HT1080 (cell line): ENCODE data around the gene URI1. TPM values are rescaled to one million over a fixed set of nuclear protein-coding genes. Genes with fewer than 3 reads are reported as not detected.

ENCODE experiments used
- DNase-seq: peaks from one replicate; pipeline ENCODE4 v3.0.0-alpha.2; 2015; ENCODE audit warnings: low read depth
- total RNA-seq: library from RNA; depleted of rRNA; stranded (reverse); fragments of >200 nt; shearing (Covaris generic); gene quantifications from 2 replicates; pipeline ENCODE4 v1.2.3, GENCODE V29; 2014

The URI1 gene
- total RNA-seq, 1 experiment from 2014 or later, result 54.3 TPM

DNA sequence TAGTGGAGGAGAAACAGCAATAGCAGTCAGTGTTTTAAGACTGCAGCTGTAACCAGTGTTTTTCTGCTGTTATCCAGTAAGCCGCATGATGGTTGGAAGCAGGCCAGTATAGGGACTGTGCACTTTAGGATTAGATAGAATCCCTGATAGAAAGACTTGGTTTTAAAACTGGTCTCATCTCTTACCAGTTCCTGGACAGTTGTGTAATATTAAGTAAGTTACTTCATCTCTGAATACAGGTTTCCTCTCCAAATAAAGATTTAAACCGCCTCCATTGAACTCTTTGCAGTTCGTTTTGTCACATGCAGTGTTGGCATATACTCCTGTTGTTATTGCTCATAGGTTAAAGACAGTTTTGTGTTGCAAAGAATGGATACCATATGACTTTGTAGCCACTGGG lies 25.6 kb downstream of the URI1 start:
- no peak for DNase-seq

DNA sequence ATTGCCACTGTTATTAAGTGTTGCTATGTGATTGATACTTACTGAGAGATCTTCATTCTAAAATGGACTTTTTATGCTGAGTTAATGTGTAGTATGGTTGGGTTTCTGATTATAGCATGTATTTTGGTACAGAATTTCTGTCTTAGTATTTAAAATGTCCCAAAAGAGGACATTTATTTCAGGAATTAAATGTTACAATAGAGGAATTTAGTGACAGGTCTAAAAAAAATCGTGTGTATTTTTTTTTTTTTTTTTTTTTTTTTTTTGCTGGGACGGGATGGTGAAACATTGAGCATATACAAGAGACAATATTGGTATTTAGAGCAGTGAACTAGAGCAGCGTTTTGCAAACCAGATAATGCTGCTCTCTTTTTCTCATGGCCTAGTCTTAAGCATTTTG lies 27.9 kb downstream of the URI1 start:
- DNase-seq, result no peak

DNA sequence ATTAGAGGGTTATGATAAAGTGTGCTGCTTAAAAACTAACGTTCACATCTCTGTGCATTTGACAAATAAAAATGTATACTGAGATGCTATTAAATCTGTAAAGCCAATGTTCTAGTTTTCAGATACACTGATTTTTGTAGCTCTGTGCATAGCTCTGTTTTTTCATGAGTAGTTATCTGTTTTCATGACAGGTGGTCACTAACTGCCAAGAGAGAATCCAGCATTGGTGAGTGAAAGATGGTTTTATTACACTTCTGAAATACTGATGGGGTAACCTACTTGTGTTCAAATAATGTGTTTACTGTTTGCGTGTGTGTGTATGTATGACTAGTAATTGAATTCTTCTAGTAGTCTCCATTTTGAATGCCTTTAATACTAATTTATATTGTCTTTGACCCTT lies 29.0 kb downstream of the URI1 start:
- DNase-seq, result no peak

DNA sequence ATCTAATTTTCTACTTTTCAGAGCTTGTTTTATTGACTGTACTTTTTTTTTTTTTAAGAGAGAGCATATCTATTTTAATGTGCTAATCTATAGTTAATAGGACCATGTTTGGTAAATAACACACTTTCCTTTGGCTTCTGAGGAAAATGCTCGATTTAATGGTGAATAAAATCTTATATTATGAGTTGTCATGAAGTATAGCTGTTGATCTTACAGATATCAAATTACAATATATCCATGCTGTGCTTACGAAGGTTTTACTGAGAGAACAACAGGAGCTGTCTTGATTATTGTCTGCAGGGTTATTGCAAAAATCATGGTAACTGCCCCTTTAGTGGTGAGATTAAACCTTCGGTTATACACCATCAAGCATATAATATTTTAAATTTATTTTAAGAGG lies 29.6 kb downstream of the URI1 start:
- no peak for DNase-seq

DNA sequence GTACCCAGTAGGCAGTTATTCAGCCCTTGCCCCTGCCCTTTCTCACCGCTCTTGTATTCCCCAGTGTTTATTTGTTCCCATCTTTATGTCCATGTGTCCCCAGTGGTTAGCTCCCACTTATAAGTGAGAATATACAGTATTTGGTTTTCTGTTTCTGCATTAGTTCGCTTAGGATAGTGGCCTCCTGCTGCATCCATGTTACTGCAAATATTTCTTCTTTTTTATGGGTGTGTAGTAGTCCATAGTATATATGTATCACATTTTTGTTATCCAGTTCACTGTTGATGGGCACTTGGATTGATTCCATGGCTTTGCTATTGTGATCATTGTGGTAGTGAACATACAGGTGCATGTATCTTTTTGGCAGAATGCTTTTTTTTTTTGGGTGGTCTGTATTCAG lies 32.7 kb downstream of the URI1 start:
- DNase-seq, result no peak

DNA sequence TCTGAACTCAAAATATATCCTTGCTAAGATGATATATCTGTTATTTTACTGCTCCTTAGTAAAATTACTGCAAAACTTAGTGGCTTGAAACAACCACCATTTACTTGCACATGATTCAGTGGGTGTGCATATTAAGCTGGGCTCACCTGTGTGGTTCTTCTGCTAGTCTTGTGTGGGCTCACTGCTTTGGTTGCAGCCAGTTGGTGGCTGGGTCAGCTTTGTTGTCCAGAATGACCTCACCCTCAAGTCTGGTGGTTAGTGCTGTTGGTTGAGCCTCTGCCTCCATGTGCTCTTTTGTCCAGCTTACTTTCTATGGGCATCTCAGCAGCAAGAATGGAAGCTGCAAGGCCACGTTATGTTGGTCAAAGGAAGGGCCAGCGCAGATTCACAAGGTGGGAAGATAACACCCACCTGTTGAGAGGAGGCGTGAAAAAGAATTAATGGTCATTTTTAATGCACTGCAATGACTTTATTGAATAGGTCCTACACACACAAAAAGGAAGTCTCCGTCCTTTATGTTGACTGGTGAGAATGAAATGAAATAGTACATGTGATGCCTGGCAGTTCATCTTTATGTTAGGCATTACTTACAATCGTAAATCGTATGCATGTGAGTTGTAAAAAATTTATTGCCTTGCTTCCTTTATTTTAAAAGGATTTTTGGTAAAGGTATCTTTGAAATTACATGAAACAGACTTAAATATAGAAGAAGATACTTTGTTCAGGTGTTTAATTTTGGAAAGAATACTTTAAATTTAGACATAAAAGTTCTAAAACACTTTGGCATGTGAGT lies 34.3 kb downstream of the URI1 start:
- DNase-seq, result no peak

DNA sequence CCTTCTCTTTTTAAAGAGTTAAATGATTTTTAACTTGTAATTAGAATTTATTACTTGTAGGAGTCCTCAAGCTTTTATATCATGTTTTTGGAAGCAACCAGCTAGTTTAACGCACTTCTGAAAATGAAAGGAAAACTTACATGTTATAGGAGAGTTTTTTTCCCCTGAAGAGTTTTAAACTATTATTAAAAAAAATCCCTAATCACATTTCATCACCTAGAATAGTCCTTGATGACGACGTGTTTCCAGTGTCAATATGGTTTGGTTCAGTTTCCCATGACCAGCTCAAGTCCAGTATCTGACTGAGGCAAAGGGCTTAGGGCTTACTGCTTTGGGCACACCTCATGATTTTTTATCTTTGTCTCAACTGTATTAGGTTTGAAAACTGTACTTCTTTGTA lies 36.0 kb downstream of the URI1 start:
- no peak for DNase-seq

DNA sequence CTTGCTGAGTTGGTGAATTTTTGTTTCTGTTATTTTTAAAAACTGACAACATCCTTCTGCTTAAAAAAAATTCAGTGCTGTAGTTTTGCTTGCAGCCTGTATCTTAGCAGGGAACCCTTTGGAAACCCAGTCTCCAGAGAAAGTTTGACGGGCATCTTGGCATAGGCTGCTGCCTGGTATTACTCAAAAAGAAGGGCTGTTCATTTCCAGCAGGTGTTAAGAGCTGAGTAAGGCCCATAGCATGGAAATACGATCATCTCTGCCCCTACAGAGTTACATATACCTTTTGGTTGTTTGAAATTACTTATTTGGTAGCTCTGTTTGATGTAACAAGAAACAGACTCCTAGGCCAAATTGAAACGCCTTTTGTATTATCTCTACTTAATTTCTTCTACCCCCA lies 41.5 kb downstream of the URI1 start:
- DNase-seq, result no peak

DNA sequence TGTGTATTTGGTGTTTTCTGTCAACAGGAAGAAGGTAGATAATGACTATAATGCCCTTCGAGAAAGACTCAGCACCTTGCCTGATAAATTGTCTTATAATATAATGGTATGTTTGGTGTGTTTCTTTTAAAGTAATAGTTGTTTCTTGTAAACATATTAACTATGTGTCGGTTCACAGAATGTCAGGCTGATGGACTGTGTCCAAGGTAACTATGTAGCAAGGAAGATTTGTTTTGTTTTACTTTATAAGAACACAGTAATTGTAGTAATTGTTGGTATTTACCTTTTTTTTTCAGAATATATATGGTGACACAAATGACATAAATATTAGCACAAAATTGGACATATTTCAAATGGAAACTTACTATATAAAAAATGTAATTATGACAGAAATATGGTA lies 43.2 kb downstream of the URI1 start:
- no peak for DNase-seq

DNA sequence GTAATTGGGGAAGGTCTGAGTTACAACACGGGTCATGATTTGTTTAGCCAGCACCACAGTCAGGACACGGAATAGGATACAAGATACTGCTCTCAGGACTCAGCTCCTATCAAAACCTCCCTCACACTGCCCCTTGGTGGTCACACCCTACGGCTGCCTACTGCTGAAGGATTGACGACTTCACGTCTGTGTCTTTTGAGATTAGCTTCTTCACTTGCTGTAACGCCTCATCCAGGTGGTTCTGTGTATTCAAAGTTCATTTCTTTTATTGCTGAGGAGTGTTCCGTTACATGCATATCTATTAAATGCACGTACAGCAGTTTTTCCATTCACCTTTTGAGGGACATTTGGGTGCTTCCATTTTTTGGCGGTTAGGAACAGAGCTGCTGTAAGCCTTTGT lies 46.3 kb downstream of the URI1 start:
- DNase-seq, result no peak

DNA sequence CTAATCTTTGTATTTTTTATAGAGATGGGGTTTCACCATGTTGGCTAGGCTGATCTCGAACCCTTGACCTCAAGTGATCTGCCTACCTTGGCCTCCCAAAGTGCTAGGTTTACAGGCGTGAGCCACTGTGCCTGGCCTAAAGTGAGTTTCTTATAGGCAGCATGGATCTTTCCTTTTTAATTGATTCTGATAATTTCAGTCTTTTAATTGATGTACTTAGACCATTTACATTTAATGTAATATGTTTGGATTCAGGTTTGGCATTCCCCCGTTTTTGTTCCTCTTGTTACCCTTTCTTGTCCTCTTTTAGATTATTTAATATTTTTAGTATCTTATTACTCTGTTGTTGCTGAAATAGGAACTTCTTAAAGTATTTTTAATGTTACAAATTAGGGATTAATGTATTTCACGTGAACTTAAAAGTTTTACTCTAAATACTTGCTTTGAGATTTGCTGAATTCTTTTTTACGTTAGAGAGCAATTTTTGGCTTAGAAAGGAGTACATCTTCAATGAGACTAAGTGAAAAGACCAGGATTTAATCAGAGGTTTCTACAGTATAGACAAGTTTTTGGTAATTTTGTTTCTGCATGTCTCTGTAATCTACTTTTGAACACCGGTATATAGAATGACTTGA lies 50.3 kb downstream of the URI1 start:
- DNase-seq, result no peak

DNA sequence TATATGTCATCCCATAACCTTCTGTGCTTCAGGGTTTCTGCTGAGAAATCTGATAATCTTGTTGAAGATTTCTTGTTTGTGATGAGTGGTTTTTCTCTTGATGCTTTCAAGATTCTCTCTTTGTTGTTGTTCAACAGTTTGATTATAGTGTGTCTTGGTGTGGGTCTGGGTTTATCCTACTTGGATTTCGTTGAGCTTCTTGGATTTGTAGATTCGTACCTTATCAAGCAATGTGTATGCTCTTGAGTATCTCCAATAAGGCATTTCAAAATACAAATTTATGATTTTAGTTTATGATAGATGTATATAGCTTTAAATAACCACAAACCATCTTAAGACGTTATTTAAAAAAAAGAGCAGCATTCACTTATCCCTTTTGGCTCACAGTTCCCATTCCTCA lies 57.5 kb downstream of the URI1 start:
- no peak for DNase-seq

DNA sequence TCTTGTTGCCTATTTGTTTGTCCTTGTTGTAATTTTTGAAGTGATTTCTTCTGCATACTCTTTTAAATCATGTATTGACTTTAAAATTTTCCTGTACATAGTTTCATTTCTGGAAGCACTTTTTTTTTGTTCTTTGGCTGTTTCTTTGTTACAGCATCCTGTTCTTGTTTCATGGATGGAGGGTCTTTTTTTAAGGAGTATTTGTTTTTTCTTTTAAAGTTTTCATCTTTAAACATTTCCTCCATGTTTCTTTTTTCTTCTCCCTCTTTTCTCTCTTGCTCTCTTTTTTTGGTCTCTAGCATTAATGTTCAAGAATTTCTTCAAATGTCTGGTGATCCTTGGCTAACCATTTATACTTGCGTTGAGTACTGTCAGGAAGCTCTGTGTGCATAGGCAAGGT lies 58.8 kb downstream of the URI1 start:
- no peak for DNase-seq

DNA sequence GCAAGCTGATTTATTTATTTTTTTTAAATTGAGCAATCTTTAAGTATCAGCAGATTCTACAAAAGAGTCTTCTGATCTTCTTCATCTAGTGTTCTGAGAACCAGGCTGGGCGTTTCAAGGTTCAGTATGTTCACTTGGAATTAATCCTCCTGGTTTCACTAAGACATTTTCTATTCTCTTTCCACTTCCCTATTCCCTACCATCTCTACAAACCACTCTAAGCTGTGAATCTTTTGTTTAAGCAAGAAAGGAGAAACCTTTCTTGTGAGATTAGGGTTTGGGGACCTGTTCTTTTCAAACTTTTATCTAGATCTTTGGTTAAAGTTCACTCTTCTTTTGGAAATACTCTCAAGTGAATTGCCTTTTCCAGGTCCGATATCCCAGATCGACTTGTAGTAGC lies 59.3 kb downstream of the URI1 start:
- DNase-seq, result no peak

DNA sequence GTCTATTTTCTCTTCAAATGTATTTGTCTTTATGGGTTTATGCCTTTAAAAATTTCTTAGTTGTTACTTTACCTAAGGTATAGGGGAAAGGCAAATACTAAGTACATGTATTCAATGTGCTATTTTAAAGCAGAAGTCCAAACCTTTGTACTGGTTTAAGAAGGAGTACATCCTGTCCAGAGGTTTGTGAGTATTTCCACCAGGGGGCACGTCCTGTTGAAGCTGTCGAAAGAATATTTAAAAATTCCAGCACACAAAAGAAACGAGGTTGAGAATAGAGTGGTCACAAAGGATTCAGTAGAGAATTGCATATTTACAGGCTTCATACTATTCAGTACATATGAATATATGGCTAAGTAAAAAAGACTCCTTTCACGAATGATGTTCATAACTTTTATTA lies 59.8 kb downstream of the URI1 start:
- no peak for DNase-seq

DNA sequence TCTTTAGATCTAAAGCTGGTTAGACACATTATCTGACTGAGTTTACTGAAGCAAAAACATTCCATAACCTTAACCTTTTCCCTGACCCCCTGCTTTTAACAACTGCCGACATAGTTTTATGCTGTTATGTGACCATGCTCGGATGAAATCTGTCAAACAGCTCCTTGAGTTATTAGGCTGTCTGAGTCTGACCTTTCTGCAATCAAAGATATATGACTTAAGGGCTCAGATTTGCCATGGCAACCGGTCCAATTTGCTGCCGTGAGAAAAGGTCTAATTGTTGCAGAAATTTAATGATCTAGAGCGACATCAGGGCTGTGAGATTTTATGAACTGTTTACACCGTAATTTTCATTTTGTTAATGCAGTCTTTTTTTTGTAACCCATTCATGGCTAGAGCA lies 61.8 kb downstream of the URI1 start:
- no peak for DNase-seq

DNA sequence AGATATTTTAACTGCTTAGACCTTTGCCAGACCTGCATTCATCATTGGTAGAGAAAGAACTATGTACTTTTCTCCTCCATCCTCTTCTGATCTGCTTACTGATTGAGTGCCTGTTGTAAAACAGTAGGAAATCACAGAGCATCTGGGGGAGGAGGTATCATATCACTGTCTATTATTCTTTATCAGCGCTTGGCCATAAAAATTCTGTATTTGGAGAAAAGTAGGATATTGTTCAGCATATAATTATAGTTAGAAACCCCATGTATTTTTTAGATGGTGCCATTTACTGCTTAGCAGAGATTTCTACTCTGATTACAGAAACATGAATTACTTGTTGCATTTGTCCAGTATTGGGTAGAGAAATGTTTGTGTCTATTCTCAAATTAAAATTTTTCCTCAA lies 62.4 kb downstream of the URI1 start:
- DNase-seq, result no peak

DNA sequence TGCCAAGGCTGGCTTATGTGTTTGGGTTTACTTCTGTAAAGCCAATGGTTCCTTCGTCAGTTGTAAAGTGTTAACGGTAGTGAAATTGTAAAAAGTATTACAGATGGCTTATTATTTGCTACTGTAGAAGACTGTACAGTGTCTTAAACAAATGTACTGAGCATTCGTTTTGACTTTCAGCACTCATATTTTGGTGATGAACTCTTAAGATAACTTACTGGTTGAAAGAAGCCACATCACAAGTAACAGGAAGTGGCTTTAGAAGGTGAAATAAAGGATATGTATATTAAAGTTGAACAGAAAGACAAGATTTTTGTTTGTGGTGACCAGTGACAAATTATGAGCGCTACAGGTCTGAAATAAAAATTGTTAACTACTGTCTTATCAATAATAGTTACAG lies 64.2 kb downstream of the URI1 start:
- DNase-seq, result no peak

DNA sequence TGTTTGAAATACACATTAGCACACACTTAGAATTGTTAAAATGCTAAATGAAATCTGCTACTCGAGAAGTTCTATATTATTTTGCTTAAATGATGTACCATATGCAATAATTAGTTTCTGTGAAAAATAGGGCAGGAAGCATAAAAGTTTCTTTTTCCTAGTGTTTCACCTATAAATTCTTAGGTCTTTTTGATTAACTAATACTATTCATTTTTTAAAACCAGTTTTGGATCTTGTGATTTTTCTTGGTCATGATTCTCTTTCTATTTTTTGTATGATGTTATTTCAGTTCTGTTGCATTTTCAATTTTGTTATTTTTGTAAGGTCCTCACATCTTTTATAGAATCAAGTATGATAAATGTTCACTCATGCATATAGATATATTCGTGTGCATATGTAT lies 66.1 kb downstream of the URI1 start:
- DNase-seq, result no peak

DNA sequence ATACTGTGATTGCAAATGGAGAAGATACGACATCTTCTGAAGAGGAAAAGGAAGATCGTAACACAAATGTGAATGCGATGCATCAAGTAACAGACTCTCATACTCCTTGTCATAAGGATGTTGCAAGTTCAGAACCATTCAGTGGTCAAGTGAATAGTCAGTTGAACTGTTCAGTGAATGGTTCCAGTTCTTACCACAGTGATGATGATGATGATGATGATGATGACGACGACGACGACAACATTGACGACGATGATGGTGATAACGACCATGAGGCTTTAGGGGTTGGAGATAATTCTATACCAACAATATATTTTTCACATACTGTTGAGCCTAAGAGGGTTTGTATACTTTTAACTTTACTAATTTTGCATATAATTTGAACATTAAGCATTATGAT lies 67.0 kb downstream of the URI1 start:
- DNase-seq, result no peak

DNA sequence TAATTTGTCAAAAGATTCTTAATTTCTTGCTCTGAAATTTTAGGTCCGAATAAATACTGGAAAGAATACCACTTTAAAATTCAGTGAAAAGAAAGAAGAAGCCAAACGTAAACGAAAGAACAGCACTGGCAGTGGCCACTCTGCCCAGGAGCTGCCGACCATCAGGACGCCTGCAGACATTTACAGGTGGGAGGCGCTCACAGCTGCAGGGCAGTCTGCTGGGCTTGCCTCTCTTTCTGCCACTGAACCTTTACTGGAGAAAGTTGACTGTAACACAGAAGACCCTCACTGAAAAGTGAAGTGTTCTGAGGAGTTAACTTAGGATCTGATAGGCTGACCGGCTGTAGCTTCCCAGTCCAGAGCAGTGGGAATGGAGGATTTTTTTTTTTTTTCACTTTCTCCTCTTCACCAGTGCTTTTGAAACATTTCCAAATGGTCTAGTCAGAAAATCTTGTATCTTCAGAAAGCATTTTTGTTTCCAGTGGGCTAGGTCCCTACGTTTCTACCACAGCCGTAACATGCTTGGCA lies 69.1 kb downstream of the URI1 start:
- DNase-seq, result no peak

DNA sequence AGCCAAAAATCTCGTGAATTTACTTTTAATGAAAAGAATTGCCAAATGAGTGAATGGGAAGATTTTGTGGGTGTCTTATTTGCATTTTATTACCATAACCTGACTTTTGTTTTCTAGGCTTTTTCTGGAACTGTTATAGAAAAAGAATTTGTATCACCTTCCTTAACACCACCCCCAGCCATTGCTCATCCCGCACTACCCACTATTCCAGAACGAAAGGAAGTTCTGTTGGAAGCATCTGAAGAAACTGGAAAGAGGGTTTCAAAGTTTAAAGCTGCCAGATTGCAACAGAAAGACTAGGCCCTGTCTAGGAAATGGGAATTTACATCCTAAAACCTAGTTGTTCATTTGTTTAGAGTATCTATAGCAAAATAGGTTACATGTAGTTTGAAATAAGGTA lies 72.7 kb downstream of the URI1 start:
- no peak for DNase-seq

DNA sequence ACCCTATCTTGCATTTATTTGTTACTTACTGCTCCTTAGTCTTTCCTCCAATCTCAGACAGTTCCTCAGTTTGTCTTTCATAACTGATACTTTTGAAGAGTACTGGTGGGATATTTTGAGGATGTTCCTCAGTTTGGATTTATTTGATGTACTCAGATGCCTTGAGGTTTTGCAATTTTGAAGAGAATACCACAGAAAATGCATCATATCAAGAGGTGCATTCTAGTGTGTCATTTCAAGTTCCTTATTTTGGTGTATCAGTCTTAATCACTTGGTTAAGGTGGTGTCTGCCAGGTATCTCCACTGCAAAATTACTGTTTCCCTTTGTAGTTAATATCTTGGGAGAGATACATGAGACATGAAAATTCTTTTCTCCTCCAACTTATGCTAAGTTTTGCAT lies 75.1 kb downstream of the URI1 start:
- no peak for DNase-seq
